GM12878 (cell line): ENCODE results near the gene SLC25A15. TPM values are rescaled to one million over a fixed set of nuclear protein-coding genes. Genes with fewer than 3 reads are reported as not detected.

Source experiments
- ATAC-seq: fragments of 200-7000 bp; cut with Tn5 transposase; 3 replicates; pipeline ENCODE4 v1.9.1; 2020; ENCODE audit warnings: mild to moderate bottlenecking, moderate library complexity
- BruUV-seq: library from RNA; stranded (reverse); fragments of 400-500 nt; replicated peaks from 2 replicates; lab custom pipeline; 2021; lab: Mats Ljungman, UMichigan
- CTCF ChIA-PET: fragments of 300-600 bp; sonication (Branson Sonifier 250); formaldehyde crosslinking; extraction: SDS; loops from one replicate; lab custom pipeline; 2021; ENCODE audit warnings: inconsistent platforms; lab: Yijun Ruan, JAX
- POLR2A ChIA-PET: fragments of 350-600 bp; formaldehyde crosslinking; extraction: SDS; loops from one replicate; lab custom pipeline; 2021; ENCODE audit warnings: inconsistent platforms; lab: Charles Lee
- RAD21 ChIA-PET: fragments of 300-600 bp; sonication (Branson Sonifier 250); formaldehyde crosslinking; loops from one replicate; lab custom pipeline; 2023; ENCODE audit warnings: antibody characterized with exemption; ENCODE audit not compliant: unreplicated experiment; lab: Charles Lee
- SMC1A ChIA-PET: fragments of 300-600 bp; sonication (Branson Sonifier 250); formaldehyde crosslinking; loops from one replicate; lab custom pipeline; 2023; ENCODE audit not compliant: unreplicated experiment, uncharacterized antibody; lab: Charles Lee
- DNase-seq: peaks from one replicate; pipeline ENCODE4 v3.0.0-alpha.2; 2011; ENCODE audit warnings: low read depth, low spot score
- FAIRE-seq: peaks from 3 replicates; lab custom pipeline; 2011; peaks lifted over from hg19 to GRCh38; lab: Jason Lieb, UNC
- H2AFZ ChIP-seq: 2 replicates; pipeline ENCODE4 v1.6.0; 2011; ENCODE audit warnings: low read depth, low read length, control low read depth; ENCODE audit not compliant: control insufficient read depth
- H3K27ac ChIP-seq: 2 replicates; pipeline ENCODE4 v1.5.1; 2011; ENCODE audit warnings: control low read depth; ENCODE audit not compliant: control insufficient read depth, insufficient read depth
- H3K27me3 ChIP-seq, 2 experiments: replicated peaks in 1 of 2; 2 replicates each; pipeline versions ENCODE4 v1.6.0 to v1.6.1; 2011; ENCODE audit warnings: low read length in 1 of 2; ENCODE audit not compliant: control insufficient read depth in 2 of 2, insufficient read depth in 2 of 2
- H3K36me3 ChIP-seq, 2 experiments: 2 replicates each; pipeline ENCODE4 v1.5.1; 2011; ENCODE audit warnings: low read length in 1 of 2; ENCODE audit not compliant: control insufficient read depth in 2 of 2, insufficient read depth in 2 of 2
- H3K4me1 ChIP-seq: 2 replicates; pipeline ENCODE4 v1.6.1; 2011; ENCODE audit warnings: mild to moderate bottlenecking, low read length, moderate library complexity, mixed read lengths; ENCODE audit not compliant: control insufficient read depth, insufficient read depth
- H3K4me2 ChIP-seq: 2 replicates; pipeline ENCODE4 v1.6.0; 2011; ENCODE audit warnings: control low read depth; ENCODE audit not compliant: control insufficient read depth, insufficient read depth
- H3K4me3 ChIP-seq: fragments of 200-600 bp; sonication (generic); 2 replicates; pipeline ENCODE4 v1.5.1; 2016
- H3K79me2 ChIP-seq: 2 replicates; pipeline ENCODE4 v1.6.0; 2011; ENCODE audit warnings: low read length; ENCODE audit not compliant: control insufficient read depth, insufficient read depth
- H3K9ac ChIP-seq: 2 replicates; pipeline ENCODE4 v1.8.0; 2011; ENCODE audit warnings: low read length, control low read depth, mixed read lengths; ENCODE audit not compliant: control insufficient read depth, insufficient read depth
- H3K9me3 ChIP-seq: replicated peaks from 3 replicates; pipeline ENCODE4 v1.5.1; 2011; ENCODE audit warnings: mild to moderate bottlenecking, low read length; ENCODE audit not compliant: control insufficient read depth, insufficient read depth
- H4K20me1 ChIP-seq: 2 replicates; pipeline ENCODE4 v1.6.0; 2011; ENCODE audit not compliant: control insufficient read depth, insufficient read depth
- EED ChIP-seq: sonication (generic); IDR thresholded peaks from 2 replicates; pipeline ENCODE4 v1.6.1; 2016; ENCODE audit warnings: antibody characterized with exemption, low read depth
- HDAC6 ChIP-seq: fragments of 200-600 bp; sonication (generic); IDR thresholded peaks from one replicate; pipeline ENCODE4 v1.8.0; 2017; ENCODE audit warnings: antibody characterized with exemption; ENCODE audit not compliant: unreplicated experiment
- JUNB ChIP-seq: IDR thresholded peaks from 2 replicates; pipeline ENCODE4 v1.6.1; 2016; ENCODE audit warnings: antibody characterized with exemption, mild to moderate bottlenecking
- NFXL1 ChIP-seq: fragments of 450-650 bp; IDR thresholded peaks from 2 replicates; pipeline ENCODE4 v1.6.1; 2017; ENCODE audit warnings: antibody characterized with exemption, mild to moderate bottlenecking, borderline replicate concordance
- RB1 ChIP-seq: fragments of 450-650 bp; formaldehyde crosslinking; IDR thresholded peaks from 2 replicates; pipeline ENCODE4 v1.6.1; 2017; ENCODE audit warnings: mild to moderate bottlenecking, borderline replicate concordance
- SMAD1 ChIP-seq: fragments of 450-650 bp; IDR thresholded peaks from 2 replicates; pipeline ENCODE4 v1.6.1; 2018; ENCODE audit warnings: mild to moderate bottlenecking, low read depth; ENCODE audit not compliant: partially characterized antibody
- SP1 ChIP-seq: IDR thresholded peaks from one replicate; pipeline ENCODE4 v1.6.1; 2011; ENCODE audit warnings: low read depth, low read length
- WRNIP1 ChIP-seq: IDR thresholded peaks from 2 replicates; pipeline ENCODE4 v1.6.1; 2011; ENCODE audit warnings: low read depth, low read length, improper control_type of control experiment, borderline replicate concordance
- ZZZ3 ChIP-seq: IDR thresholded peaks from 2 replicates; pipeline ENCODE4 v1.6.1; 2011; ENCODE audit warnings: low read depth; ENCODE audit not compliant: control insufficient read depth, insufficient read length
- WGBS: methylation state at CpG from one replicate; pipeline ENCODE4 v1.1.6; 2016; ENCODE audit warnings: low lambda C conversion rate; ENCODE audit not compliant: insufficient replicate concordance, insufficient coverage; ENCODE audit errors: missing lambda C conversion rate; 5-methylcytosine and 5-hydroxymethylcytosine counted together
- in situ Hi-C: fragments of 300-500 bp; cut with MboI; formaldehyde crosslinking; loops from 9 replicates; pipeline ENCODE4 v1.14.3; 2018; ENCODE audit warnings: mixed read lengths
- intact Hi-C: fragments of 100-400 bp; cut with micrococcal nuclease; formaldehyde crosslinking; loops from one replicate; pipeline ENCODE4 v1.14.2; 2022; ENCODE audit not compliant: unreplicated experiment
- polyA plus RNA-seq, 11 experiments: library from polyadenylated mRNA; depleted of rRNA in 4 of 11; unstranded in 6 of 11; stranded (reverse) in 5 of 11; fragments of >200 nt; fragmentation: Nextera tagmentation in 4 of 11; fragmentation: Illumina TruSeq in 1 of 11; extraction: Ambion mirVana in 4 of 11; extraction: Trizol in 1 of 11; gene quantifications; 1 replicate in 1 of 11; 2 replicates in 10 of 11; pipeline versions ENCODE4 v1.2.1 to v1.2.3, GENCODE V29; 2011 to 2016; ENCODE audit warnings: inconsistent platforms in 2 of 11, missing spikeins in 2 of 11, low read depth in 1 of 11
- total RNA-seq, 4 experiments: library from RNA; depleted of rRNA in 3 of 4; stranded (reverse); fragments of >200 nt in 3 of 4; fragmentation: Illumina TruSeq in 1 of 4; extraction: Trizol in 1 of 4; gene quantifications; 2 replicates each; pipeline versions ENCODE4 v1.2.1 to v1.2.3, GENCODE V29; 2013 to 2021
- TF ChIP-seq, protein P1 (sequence below): IDR thresholded peaks from 2 replicates; pipeline ENCODE4 v1.6.1; 2011; ENCODE audit warnings: borderline replicate concordance, low read depth, mild to moderate bottlenecking, moderate library complexity, low read length; ENCODE audit not compliant: insufficient read depth, poor library complexity, severe bottlenecking
- TF ChIP-seq, protein P2 (sequence below): fragments of 450-650 bp; IDR thresholded peaks from 2 replicates; pipeline ENCODE4 v1.6.1; 2017; ENCODE audit warnings: mild to moderate bottlenecking

The SLC25A15 gene
- total and polyA plus RNA-seq, 10 of the 15 experiments (the other 5 are each of a cell fraction or from before 2014, with no cell fraction given): 2.7 to 20.6 (median 15.0) TPM

DNA sequence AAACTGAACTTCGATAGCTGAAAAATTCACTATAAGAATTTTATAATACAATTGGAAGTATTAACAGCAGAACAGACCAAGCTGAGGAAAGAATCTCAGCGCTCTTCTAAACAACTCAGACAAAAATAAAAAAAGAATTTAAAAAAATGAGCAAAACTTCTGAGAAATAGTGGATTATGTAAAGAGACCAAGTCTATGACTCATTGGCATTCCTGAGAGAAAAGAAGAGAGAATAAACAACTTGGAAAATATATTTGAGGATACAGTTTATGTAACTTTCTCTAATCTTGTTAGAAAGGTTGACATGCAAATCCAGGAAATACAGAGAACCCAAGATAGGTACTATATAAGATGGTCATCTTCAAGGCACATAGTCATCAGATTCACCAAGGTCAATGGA is 25.4 kb downstream of the SLC25A15 start:
- no peaks in the 10 kb centered on the region for H3K79me2 ChIP-seq
- no peak for DNase-seq
- in situ Hi-C loops (no loop called here), intact Hi-C loops (loop anchor here (2.0 to 5.0 kb wide), 3 partner anchors 22 to 97 kb away; no protein-coding TSS in a partner anchor)
- no peak overlapping the region for H2AFZ ChIP-seq
- SMC1A ChIA-PET: interaction anchor here (0.6 to 1.2 kb wide), 10 partner anchors 24 to 372 kb away, joined by 3 to 9 read pairs (median 3); partner anchors contain the start of gene SLC25A15
- H3K36me3 ChIP-seq: no peaks in the 10 kb centered on the region; a peak in 2 of 4 replicates
- WGBS: 97% methylated on average over 2 of the region's 2 CpGs
- FAIRE-seq: no peak
- no peak for ATAC-seq
- CTCF ChIA-PET: interaction anchor here (0.6 to 1.9 kb wide), 21 partner anchors 9 to 382 kb away, joined by 3 to 12 read pairs (median 4); no protein-coding TSS in a partner anchor
- POLR2A ChIA-PET: no interaction called here
- no peak overlapping the region for H3K27ac ChIP-seq
- H3K27me3 ChIP-seq: no peaks in the 10 kb centered on the region
- H3K4me1 ChIP-seq: peaks cover 15% of the 10 kb centered on the region
- no peak overlapping the region for H3K4me3 ChIP-seq
- no peak overlapping the region for H3K9ac ChIP-seq
- H3K9me3 ChIP-seq: no peaks in the 10 kb centered on the region; the same call in 1 of the 3 replicates
- no peaks in the 10 kb centered on the region for H4K20me1 ChIP-seq
- RAD21 ChIA-PET: interaction anchor here (1.4 to 2.2 kb wide), 2 partner anchors 28 to 37 kb away, joined by 3 to 9 read pairs; no protein-coding TSS in a partner anchor
- TF ChIP-seq WRNIP1 (no peak), RB1 (no peak), ZZZ3 (no peak), JUNB (no peak), EED (no peak), NFXL1 (no peak), SP1 (no peak), HDAC6 (no peak), SMAD1 (no peak)
- TF ChIP-seq, protein P1, sequence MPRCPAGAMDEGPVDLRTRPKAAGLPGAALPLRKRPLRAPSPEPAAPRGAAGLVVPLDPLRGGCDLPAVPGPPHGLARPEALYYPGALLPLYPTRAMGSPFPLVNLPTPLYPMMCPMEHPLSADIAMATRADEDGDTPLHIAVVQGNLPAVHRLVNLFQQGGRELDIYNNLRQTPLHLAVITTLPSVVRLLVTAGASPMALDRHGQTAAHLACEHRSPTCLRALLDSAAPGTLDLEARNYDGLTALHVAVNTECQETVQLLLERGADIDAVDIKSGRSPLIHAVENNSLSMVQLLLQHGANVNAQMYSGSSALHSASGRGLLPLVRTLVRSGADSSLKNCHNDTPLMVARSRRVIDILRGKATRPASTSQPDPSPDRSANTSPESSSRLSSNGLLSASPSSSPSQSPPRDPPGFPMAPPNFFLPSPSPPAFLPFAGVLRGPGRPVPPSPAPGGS: no peak
- TF ChIP-seq, protein P2, sequence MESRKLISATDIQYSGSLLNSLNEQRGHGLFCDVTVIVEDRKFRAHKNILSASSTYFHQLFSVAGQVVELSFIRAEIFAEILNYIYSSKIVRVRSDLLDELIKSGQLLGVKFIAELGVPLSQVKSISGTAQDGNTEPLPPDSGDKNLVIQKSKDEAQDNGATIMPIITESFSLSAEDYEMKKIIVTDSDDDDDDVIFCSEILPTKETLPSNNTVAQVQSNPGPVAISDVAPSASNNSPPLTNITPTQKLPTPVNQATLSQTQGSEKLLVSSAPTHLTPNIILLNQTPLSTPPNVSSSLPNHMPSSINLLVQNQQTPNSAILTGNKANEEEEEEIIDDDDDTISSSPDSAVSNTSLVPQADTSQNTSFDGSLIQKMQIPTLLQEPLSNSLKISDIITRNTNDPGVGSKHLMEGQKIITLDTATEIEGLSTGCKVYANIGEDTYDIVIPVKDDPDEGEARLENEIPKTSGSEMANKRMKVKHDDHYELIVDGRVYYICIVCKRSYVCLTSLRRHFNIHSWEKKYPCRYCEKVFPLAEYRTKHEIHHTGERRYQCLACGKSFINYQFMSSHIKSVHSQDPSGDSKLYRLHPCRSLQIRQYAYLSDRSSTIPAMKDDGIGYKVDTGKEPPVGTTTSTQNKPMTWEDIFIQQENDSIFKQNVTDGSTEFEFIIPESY: no peak
- BruUV-seq: no TSS peak
- H3K4me2 ChIP-seq: no peak overlapping the region
